ENCODE results near the gene ARHGAP26. TPM values are rescaled to one million over a fixed set of nuclear protein-coding genes. Genes with fewer than 3 reads are reported as not detected.
A peak's percentile ranks its signal among the peaks of the same experiment; 100 is the strongest.

The ARHGAP26 gene
- total RNA-seq, 1 experiment from 2014 or later, result 65.5 TPM

DNA sequence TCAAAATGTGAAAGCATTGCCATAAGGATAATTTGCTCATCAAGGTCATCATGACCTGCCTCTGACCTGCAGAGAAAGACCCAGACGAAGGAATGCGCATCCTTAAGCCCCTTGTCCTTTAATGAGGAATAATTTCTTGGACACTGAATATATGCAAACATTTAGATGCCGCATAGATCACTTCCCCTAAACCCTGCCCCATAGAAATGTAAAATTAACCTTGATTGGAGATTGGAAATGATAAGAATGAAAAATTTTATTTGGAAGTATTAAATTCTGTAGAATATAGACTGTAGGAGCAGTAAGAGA lies 233.1 kb downstream of the ARHGAP26 start:
- ChIA-PET CTCF (interaction anchor here (0.5 to 0.8 kb wide), 2 partner anchors 82 to 132 kb away, joined by 3 to 4 read pairs; no protein-coding TSS in a partner anchor), POLR2A (no interaction called here)
- DNase-seq (ENCODE audit: low read depth, low spot score) (no peak), ATAC-seq (no peak)
- in situ Hi-C loops (cut with HindIII; ENCODE audit: low pct_unique_long_range_greater_than_20kb, low sequenced_read_pairs), result no loop called here
- Histone ChIP-seq H3K4me3 (ENCODE audit: low read depth in 2 of 2, low read length in 2 of 2) (no peak overlapping the region), H3K27me3 (ENCODE audit: control insufficient read depth, insufficient read depth, low read length) (no peaks in the 10 kb centered on the region), H3K27ac (ENCODE audit: low read length) (no peak overlapping the region; the same call in 1 of the 2 replicates), H3K36me3 (ENCODE audit: control insufficient read depth, insufficient read depth, low read length) (no peaks in the 10 kb centered on the region), H3K4me1 (ENCODE audit: control insufficient read depth, insufficient read depth, low read length) (peaks cover 10% of the 10 kb centered on the region), H3K9me3 (ENCODE audit: control insufficient read depth, insufficient read depth, low read depth, low read length) (no peaks in the 10 kb centered on the region)
- intact Hi-C loops (cut with micrococcal nuclease; ENCODE audit: unreplicated experiment), result loop anchor here (10.0 kb wide), 1 partner anchor 822 kb away; no protein-coding TSS in a partner anchor
- no TSS peak for BruUV-seq (replicated peaks)
- no peak for TF ChIP-seq TCF7L2 (IDR thresholded peaks at IDR 0.05; ENCODE audit: low read depth, low read length)
- TF ChIP-seq, protein P1, sequence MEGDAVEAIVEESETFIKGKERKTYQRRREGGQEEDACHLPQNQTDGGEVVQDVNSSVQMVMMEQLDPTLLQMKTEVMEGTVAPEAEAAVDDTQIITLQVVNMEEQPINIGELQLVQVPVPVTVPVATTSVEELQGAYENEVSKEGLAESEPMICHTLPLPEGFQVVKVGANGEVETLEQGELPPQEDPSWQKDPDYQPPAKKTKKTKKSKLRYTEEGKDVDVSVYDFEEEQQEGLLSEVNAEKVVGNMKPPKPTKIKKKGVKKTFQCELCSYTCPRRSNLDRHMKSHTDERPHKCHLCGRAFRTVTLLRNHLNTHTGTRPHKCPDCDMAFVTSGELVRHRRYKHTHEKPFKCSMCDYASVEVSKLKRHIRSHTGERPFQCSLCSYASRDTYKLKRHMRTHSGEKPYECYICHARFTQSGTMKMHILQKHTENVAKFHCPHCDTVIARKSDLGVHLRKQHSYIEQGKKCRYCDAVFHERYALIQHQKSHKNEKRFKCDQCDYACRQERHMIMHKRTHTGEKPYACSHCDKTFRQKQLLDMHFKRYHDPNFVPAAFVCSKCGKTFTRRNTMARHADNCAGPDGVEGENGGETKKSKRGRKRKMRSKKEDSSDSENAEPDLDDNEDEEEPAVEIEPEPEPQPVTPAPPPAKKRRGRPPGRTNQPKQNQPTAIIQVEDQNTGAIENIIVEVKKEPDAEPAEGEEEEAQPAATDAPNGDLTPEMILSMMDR (IDR thresholded peaks at IDR 0.05), result peak; percentile 38; the same call in 1 of the 2 replicates

DNA sequence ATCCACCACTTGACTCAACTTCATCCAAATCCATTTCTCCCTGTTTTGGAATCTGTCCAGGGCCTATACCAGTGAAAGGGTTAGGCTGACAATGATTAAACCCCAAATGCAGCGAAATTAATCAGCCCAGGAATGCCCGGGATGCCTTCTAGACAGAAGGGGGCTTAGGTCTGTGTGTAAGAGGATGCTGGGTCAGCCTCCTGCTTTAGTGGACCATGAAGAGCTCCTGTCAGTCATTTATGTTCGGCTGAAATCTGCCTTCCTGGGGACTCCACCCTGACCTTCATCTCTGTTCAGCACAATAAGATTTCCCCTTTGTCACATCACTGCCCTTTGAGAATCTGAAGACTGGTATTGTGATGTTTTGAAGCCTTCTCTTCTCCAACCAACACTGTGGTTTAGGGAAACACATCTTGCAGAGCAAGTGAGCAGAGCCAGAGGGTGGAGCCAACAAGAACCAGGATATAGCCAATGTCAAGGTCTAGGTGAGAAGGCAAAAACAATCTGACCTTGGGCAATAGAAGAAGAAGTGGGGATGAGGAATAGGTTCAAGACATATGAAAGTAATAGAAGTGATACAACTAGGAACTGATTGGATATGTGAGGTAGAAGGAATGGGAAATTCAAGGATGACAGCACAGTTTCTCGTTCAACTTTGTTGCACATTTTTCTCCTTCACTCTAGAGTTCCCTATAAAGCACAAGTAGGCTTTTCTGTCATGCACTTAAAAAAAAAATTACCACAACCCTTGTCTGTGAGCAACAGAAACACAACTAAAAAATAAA lies 234.4 kb downstream of the ARHGAP26 start:
- POLR2A ChIA-PET, result interaction anchor here (0.7 kb wide), 1 partner anchor 291 kb away, joined by 4 read pairs; no protein-coding TSS in a partner anchor
- DNase-seq (ENCODE audit: low read depth, low spot score), result no peak

DNA sequence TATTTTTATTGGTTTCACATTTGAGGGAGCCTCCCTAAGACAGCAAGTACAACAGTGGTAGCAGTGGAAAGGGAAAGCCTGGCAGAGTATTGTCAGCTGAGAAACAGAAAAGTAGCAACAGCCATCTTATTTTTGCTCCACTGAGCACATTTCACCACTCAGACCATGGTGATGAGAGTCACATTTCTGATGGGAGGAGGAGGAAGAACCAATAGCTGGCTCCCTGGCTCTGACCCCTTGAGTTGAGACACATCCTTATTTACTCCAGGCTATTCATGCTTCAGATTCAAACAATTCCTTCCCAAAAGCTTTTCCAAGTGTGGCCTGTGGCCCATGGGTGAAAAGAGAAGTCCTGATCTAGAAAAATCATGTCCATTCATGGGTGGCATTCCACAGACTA lies 236.3 kb downstream of the ARHGAP26 start:
- intact Hi-C loops (cut with micrococcal nuclease; ENCODE audit: unreplicated experiment) (loop anchor here (10.0 kb wide), 1 partner anchor 818 kb away; no protein-coding TSS in a partner anchor), in situ Hi-C loops (cut with HindIII; ENCODE audit: low pct_unique_long_range_greater_than_20kb, low sequenced_read_pairs) (no loop called here)
- Histone ChIP-seq H3K36me3 (ENCODE audit: control insufficient read depth, insufficient read depth, low read length) (no peaks in the 10 kb centered on the region), H3K27ac (ENCODE audit: low read length) (no peak overlapping the region), H3K9me3 (ENCODE audit: control insufficient read depth, insufficient read depth, low read depth, low read length) (no peaks in the 10 kb centered on the region), H3K27me3 (ENCODE audit: control insufficient read depth, insufficient read depth, low read length) (no peaks in the 10 kb centered on the region), H3K4me3 (ENCODE audit: low read depth in 2 of 2, low read length in 2 of 2) (no peak overlapping the region), H3K4me1 (ENCODE audit: control insufficient read depth, insufficient read depth, low read length) (peaks cover 17% of the 10 kb centered on the region)
- DNase-seq (ENCODE audit: low read depth, low spot score) (no peak), ATAC-seq (no peak)
- no TSS peak for BruUV-seq (replicated peaks)
- TF ChIP-seq SIN3A (IDR thresholded peaks at IDR 0.05; ENCODE audit: borderline replicate concordance, insufficient read depth, low read depth, low read length) (no peak), TCF7L2 (IDR thresholded peaks at IDR 0.05; ENCODE audit: low read depth, low read length) (no peak), POLR2AphosphoS5 (IDR thresholded peaks at IDR 0.05; ENCODE audit: low read depth, low read length) (no peak)
- TF ChIP-seq, protein P1 (IDR thresholded peaks at IDR 0.05), result no peak
- TF ChIP-seq, protein P2, sequence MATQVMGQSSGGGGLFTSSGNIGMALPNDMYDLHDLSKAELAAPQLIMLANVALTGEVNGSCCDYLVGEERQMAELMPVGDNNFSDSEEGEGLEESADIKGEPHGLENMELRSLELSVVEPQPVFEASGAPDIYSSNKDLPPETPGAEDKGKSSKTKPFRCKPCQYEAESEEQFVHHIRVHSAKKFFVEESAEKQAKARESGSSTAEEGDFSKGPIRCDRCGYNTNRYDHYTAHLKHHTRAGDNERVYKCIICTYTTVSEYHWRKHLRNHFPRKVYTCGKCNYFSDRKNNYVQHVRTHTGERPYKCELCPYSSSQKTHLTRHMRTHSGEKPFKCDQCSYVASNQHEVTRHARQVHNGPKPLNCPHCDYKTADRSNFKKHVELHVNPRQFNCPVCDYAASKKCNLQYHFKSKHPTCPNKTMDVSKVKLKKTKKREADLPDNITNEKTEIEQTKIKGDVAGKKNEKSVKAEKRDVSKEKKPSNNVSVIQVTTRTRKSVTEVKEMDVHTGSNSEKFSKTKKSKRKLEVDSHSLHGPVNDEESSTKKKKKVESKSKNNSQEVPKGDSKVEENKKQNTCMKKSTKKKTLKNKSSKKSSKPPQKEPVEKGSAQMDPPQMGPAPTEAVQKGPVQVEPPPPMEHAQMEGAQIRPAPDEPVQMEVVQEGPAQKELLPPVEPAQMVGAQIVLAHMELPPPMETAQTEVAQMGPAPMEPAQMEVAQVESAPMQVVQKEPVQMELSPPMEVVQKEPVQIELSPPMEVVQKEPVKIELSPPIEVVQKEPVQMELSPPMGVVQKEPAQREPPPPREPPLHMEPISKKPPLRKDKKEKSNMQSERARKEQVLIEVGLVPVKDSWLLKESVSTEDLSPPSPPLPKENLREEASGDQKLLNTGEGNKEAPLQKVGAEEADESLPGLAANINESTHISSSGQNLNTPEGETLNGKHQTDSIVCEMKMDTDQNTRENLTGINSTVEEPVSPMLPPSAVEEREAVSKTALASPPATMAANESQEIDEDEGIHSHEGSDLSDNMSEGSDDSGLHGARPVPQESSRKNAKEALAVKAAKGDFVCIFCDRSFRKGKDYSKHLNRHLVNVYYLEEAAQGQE (IDR thresholded peaks at IDR 0.05; ENCODE audit: insufficient read depth in 1 of 2, low read depth in 2 of 2, low read length in 1 of 2), result no peak
- ChIA-PET CTCF (no interaction called here), POLR2A (interaction anchor here (0.6 kb wide), 1 partner anchor 28 kb away, joined by 11 read pairs; no protein-coding TSS in a partner anchor)

More for the DNA sequence above, 234.4 kb downstream of the ARHGAP26 start:
- in situ Hi-C loops (cut with HindIII; ENCODE audit: low pct_unique_long_range_greater_than_20kb, low sequenced_read_pairs), result no loop called here
- no peak for ATAC-seq
- Histone ChIP-seq H3K9me3 (ENCODE audit: control insufficient read depth, insufficient read depth, low read depth, low read length) (no peaks in the 10 kb centered on the region), H3K36me3 (ENCODE audit: control insufficient read depth, insufficient read depth, low read length) (no peaks in the 10 kb centered on the region), H3K4me3 (ENCODE audit: low read depth in 2 of 2, low read length in 2 of 2) (no peak overlapping the region), H3K4me1 (ENCODE audit: control insufficient read depth, insufficient read depth, low read length) (peaks cover 10% of the 10 kb centered on the region), H3K27me3 (ENCODE audit: control insufficient read depth, insufficient read depth, low read length) (no peaks in the 10 kb centered on the region), H3K27ac (ENCODE audit: low read length) (no peak overlapping the region)
- CTCF ChIA-PET, result no interaction called here
- intact Hi-C loops (cut with micrococcal nuclease; ENCODE audit: unreplicated experiment), result loop anchor here (10.0 kb wide), 1 partner anchor 820 kb away; no protein-coding TSS in a partner anchor
- BruUV-seq (replicated peaks), result no TSS peak
- no peak for TF ChIP-seq TCF7L2 (IDR thresholded peaks at IDR 0.05; ENCODE audit: low read depth, low read length)
